CD4-positive, alpha-beta T cell treated with Interleukin-15 for 1 hour (primary cell): ENCODE data around the gene GBGT1.

Experiments
- DNase-seq: peaks from one replicate; pipeline ENCODE4 v3.0.0-alpha.2; 2020

The GBGT1 gene

DNA sequence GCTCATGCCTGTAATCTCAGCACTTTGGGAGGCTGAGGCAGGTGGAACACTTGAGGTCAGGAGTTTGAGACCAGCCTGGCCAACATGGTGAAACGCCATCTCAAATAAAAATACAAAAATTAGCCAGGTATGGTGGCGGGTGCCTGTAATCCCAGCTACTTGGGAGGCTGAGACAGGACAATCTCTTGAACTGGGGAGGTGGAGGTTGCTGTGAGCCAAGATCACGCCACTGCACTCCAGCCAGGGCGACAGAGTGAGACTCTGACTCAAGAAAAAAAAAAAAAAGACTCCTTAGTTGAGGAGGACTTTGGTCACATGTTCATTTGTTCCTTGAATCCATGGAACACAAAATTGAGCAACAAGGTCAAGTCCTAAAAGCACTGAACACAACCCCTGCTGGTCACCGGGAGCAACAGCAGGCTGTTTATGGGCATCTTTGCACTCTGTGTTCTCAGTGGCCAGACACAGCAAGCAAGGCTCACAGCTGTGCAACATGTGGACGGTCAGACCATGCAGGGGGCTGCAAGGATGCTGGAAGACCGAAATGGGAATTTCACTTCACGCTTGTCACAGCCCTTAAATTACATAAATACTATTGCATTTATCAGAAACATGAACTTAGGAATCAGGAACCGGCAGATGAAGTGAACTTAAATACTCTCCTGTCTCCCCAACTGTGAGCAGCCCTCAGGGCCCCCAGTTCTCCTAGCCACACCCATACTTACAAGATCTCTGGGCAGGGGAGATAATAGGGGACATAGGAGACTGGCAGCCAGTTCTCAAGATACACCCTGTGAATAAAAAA, 2.8 kb downstream of the GBGT1 start:
- peak; percentile 54 for DNase-seq

- DNase-seq: no peak
Observed at GRCh38 chr9:133158695-133159094, 5.0 kb downstream of the GBGT1 start.

GRCh38 chr9:133155156-133155555, 8.6 kb downstream of the GBGT1 start:
- no peak for DNase-seq

DNA sequence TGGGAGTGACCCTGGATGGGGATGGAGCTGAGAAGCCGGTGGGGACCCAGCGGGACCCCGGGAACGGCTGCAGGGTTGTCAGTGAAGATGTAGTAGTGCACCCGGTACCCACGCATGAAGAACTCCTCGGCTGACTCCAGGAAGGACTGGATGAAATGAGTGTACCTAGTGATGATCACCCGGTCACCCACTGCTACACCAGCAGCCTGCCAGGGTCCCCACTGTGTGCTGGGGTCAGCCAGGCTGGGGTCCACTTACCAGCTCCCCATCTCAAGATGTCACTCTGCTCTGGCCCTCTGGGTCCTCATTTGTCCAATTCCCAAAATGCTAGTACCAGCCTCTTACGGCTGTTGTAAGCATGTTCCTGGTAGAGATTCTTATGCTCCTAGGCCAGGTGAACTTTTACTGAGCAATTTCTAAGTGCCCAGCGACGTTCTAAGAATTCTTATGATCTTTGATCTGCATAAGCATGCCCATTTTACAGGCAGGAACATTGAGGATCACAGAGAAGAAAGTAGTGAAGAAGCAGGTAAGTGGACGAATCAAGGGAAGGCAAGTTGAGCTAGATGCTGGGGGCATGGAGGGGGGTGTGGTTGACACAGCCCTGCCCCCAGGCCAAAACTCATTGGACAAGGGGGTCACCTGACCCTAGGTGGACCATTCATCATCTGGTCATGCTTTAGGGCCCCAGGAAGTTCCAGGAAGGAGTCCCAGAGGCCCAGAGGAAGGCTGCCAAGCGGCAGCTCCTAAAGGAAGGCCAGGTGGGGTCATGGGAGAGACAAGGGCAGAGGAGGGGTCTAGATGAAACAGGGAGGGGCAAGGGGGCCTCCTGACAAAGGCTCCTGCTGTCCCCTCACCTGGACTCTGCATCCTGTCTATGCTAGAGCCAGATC, 9.4 kb downstream of the GBGT1 start:
- DNase-seq: no peak

- no peak for DNase-seq
Observed at GRCh38 chr9:133153227-133154096, 10.3 kb downstream of the GBGT1 start.

DNA sequence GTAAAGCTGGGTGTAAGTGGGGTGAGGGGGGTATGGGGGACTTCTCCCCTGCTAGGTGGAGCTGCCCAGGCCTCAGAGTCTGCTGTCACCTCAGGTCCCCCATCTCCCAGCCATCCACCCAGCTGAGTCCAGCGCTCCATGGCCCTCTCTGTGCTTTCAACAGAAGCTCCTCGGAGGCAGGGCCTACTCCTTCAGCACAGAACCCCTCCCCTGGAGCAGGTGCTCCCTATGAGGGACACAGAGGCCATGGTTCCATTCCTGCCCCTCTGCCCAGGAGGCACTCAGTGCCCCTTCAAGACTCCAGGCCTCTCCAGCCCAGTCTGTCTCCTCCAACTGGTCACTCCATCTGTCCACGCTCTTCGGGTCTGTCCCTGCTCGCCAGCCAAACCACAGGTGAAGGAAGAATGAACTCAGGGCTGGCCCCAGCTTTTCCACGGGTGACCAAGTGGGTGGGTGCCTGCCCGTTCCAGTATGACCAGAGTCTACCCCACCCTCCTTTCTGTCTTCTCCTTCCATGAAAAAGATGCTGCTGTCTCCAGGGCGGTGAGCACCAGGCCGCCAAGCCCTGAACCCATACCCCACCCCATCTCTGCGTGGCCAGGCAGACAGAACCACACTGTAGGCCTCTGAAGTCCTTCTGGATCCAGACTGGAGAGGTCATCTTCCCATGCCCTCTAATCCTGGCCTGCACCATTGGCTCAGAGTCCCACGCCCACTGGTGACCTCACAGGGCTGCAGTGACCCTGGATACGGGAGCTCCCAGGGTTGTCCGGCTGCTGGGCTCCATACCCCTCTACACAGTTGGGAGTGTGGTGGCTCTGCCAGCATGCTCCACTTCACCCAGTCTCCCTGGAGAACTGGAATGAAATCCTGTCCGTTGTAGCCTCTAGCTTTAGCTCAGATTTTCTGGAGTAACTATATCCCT, 11.9 kb downstream of the GBGT1 start:
- DNase-seq: no peak

- no peak for DNase-seq
Observed at GRCh38 chr9:133151041-133151440, 12.7 kb downstream of the GBGT1 start.

GRCh38 chr9:133149130-133150015, 14.3 kb downstream of the GBGT1 start:
- DNase-seq: peak; percentile 89

DNA sequence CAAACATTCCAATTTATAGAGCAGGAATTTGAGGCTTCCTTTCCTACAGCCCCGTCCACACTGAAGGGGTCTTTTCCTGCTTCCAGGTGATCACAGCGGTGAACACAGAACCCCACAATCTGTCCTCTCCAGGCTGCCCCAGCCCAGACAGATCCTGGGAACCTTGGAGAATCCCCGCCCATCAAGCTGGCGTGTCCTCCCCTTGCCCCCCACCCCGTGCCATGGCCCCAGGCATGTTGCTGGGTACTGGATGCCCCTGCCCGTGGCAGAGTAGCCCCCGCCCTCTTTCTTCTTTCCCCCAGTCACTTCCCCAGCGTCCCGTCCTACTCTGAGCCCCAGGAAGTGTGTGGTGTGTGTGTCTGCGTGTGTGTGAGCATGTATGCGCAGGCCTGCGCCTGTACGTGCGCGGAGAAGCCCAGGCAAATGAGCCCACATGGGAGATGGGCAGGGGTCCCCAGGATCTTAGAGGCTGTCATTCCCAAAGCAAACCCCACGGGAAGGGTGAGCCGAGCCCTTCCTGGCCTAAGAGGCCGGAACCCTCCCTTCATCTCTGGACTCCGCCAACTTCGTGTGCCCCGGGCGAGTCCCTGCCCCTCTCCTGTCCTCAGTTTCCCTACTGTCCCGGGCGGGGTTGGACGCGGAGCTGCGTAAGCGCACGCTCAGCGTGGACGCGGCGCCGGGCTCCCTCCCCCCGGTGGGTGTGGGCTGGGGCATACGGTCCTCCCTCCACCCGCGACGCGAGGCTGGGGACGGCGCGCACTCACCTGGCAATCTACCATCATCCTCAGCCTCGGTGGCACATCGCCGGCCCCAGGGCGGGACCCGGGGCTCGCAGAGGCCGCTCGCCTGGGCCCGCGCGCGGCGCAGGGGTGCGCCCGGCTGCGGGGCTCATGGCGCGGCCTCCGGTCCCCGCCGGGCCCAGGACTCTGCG, 15.2 kb downstream of the GBGT1 start:
- peak; percentile 80 for DNase-seq

- peak; percentile 89 for DNase-seq
Observed at GRCh38 chr9:133147412-133148198, 16.1 kb downstream of the GBGT1 start.

GRCh38 chr9:133146746-133147411, 16.8 kb downstream of the GBGT1 start:
- no peak for DNase-seq

- DNase-seq: no peak
Observed at GRCh38 chr9:133144904-133145851, 18.5 kb downstream of the GBGT1 start.

DNA sequence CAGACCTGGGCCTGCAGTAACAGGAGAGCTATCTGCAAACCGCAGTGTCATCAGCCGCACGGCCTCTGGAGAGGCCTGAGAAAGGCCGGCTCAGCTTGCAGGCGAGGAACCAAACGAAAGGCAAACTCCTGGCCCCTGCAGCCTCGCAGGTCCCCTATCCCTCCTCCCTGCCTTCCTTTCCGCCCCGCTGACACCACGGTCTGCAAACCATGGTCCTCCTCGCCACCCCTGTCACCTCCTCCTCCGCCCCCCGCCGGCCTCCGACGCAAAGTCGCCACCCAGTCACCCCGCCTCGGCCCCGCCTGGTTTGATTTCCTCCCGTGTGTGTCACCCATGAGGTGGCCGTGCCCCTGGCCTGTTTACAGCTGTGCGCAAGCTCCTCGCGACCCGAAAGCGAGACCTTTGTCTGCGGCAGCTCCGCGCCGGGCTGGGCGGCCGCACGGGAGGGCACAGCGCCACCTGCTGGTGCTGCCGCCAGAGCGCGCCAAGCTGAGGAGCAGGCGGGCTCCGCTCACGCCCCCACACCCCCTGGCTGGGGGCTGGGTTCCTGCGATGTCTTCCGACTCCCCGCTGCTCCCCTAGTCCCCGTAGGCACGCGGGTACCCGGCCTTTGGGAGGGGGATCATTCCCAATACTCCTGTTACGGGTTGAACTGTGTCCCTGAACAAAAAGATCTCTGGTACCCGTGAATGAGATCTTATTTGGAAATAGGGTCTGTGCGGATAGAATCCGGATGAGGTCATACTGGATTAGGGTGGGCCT, 19.4 kb downstream of the GBGT1 start:
- DNase-seq: peak; percentile 94

GRCh38 chr9:133143639-133144141, 20.0 kb downstream of the GBGT1 start:
- no peak for DNase-seq

GRCh38 chr9:133142684-133143622, 20.8 kb downstream of the GBGT1 start:
- peak; percentile 52 for DNase-seq
